Suprapubic skin (tissue), 4 donors: ENCODE results near the gene SLAIN2.

Experiments
- EP300 ChIP-seq: sonication (generic); formaldehyde crosslinking; IDR thresholded peaks from one replicate; pipeline ENCODE4 v1.6.1; 2017; ENCODE audit warnings: antibody characterized with exemption
- POLR2A ChIP-seq, 2 donors: fragments of 450-650 bp; IDR thresholded peaks; one replicate each; pipeline ENCODE4 v1.6.1; 2017; ENCODE audit warnings: antibody characterized with exemption in 2 of 2, mild to moderate bottlenecking in 2 of 2, moderate library complexity in 2 of 2
- POLR2AphosphoS5 ChIP-seq, 3 donors: sonication (generic); formaldehyde crosslinking; IDR thresholded peaks; one replicate each; pipeline ENCODE4 v1.6.1; 2017; ENCODE audit warnings: antibody characterized with exemption in 3 of 3
- TF ChIP-seq, protein P1 (sequence below), 2 donors: fragments of 200-600 bp in 1 of 2; fragments of 450-650 bp in 1 of 2; sonication (generic) in 1 of 2; IDR thresholded peaks; one replicate each; pipeline ENCODE4 v1.5.1; 2016 to 2019; ENCODE audit warnings: antibody characterized with exemption in 2 of 2, mild to moderate bottlenecking in 1 of 2, moderate library complexity in 1 of 2

- TF ChIP-seq, protein P1, sequence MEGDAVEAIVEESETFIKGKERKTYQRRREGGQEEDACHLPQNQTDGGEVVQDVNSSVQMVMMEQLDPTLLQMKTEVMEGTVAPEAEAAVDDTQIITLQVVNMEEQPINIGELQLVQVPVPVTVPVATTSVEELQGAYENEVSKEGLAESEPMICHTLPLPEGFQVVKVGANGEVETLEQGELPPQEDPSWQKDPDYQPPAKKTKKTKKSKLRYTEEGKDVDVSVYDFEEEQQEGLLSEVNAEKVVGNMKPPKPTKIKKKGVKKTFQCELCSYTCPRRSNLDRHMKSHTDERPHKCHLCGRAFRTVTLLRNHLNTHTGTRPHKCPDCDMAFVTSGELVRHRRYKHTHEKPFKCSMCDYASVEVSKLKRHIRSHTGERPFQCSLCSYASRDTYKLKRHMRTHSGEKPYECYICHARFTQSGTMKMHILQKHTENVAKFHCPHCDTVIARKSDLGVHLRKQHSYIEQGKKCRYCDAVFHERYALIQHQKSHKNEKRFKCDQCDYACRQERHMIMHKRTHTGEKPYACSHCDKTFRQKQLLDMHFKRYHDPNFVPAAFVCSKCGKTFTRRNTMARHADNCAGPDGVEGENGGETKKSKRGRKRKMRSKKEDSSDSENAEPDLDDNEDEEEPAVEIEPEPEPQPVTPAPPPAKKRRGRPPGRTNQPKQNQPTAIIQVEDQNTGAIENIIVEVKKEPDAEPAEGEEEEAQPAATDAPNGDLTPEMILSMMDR (IDR thresholded peaks at IDR 0.05), result no peak
- TF ChIP-seq POLR2AphosphoS5 (IDR thresholded peaks at IDR 0.05), result no peak
- TF ChIP-seq POLR2A (IDR thresholded peaks at IDR 0.05), result no peak
- no peak for TF ChIP-seq EP300
Measured at GRCh38 chr4:48420144-48420543, 78.8 kb downstream of the SLAIN2 start.
